Activated CD8-positive, alpha-beta memory T cell treated with anti-CD3 and anti-CD28 coated beads for 36 hours (primary cell): Measurements from ENCODE around the gene CCDC85C. TPM values are rescaled to one million over a fixed set of nuclear protein-coding genes. Genes with fewer than 3 reads are reported as not detected.

ENCODE experiments used
- CTCF ChIA-PET: fragments of 350-600 bp; sonication (Branson Sonifier 250); formaldehyde crosslinking; loops from one replicate; lab custom pipeline; 2021; ENCODE audit warnings: antibody characterized with exemption; lab: Charles Lee
- POLR2A ChIA-PET: fragments of 350-600 bp; sonication (Branson Sonifier 250); formaldehyde crosslinking; loops from one replicate; lab custom pipeline; 2021; ENCODE audit warnings: antibody characterized with exemption; lab: Charles Lee
- total RNA-seq, 2 experiments: library from RNA; stranded (reverse); gene quantifications; one replicate each; pipeline ENCODE4 v1.2.3, GENCODE V29; 2021

Gene CCDC85C
- total RNA-seq, 2 experiments from 2014 or later, result 4.7 to 5.5 TPM

GRCh38 chr14:99459481-99460100, 144.4 kb downstream of the CCDC85C start:
- CTCF ChIA-PET, result no interaction called here
- POLR2A ChIA-PET, result no interaction called here

GRCh38 chr14:99454246-99454645, 149.8 kb downstream of the CCDC85C start:
- ChIA-PET CTCF (no interaction called here), POLR2A (no interaction called here)

- ChIA-PET POLR2A (no interaction called here), CTCF (no interaction called here)
These were observed 151.0 kb downstream of the CCDC85C start for GRCh38 chr14:99452968-99453367.

- ChIA-PET CTCF (interaction anchor here (0.8 kb wide), 1 partner anchor 177 kb away, joined by 3 read pairs; no protein-coding TSS in a partner anchor), POLR2A (no interaction called here)
These were observed 152.8 kb downstream of the CCDC85C start for GRCh38 chr14:99451234-99451633.

- ChIA-PET POLR2A (no interaction called here), CTCF (interaction anchor here (0.8 kb wide), 1 partner anchor 178 kb away, joined by 3 read pairs; no protein-coding TSS in a partner anchor)
These were observed 153.7 kb downstream of the CCDC85C start for GRCh38 chr14:99450266-99450665.

Other genes starting within 250 kb of the CCDC85C start
- gene SETD3, start 123.3 kb downstream of the CCDC85C start, total RNA-seq, result 10 to 100 TPM; 59.3 to 60.1 TPM
- 100 to 1,000 TPM; 109 to 111 TPM for gene CCNK, start 122.8 kb downstream of the CCDC85C start, total RNA-seq
- gene HHIPL1, start 40.9 kb upstream of the CCDC85C start, total RNA-seq, result not detected
- under 1 TPM; 0.19 to 0.46 TPM for gene CYP46A1, start 80.1 kb upstream of the CCDC85C start, total RNA-seq
- 1 to 10 TPM; 1.3 TPM for gene EML1, start 189.2 kb upstream of the CCDC85C start, total RNA-seq